ENCODE measurements around the gene NLE1. TPM values are rescaled to one million over a fixed set of nuclear protein-coding genes. Genes with fewer than 3 reads are reported as not detected.

The NLE1 gene
- polyA plus RNA-seq, 1 donor from 2014 or later: 30.8 TPM

- Histone ChIP-seq H4K20me1 (ENCODE audit: insufficient read depth) (no peaks in the 10 kb centered on the region), H2AFZ (ENCODE audit: low read depth, low read length) (no peak overlapping the region), H3K4me2 (ENCODE audit: low read length) (no peak overlapping the region), H3K27me3 (ENCODE audit: insufficient read depth, low read depth, low read length) (no peaks in the 10 kb centered on the region), H3K9ac (ENCODE audit: low read length) (no peak overlapping the region), H3K27ac (ENCODE audit: low read length) (no peak overlapping the region), H3K36me3 (ENCODE audit: insufficient read depth, low read length) (no peaks in the 10 kb centered on the region), H3K4me3 (ENCODE audit: low read length) (no peak overlapping the region), H3K79me2 (replicated peaks; ENCODE audit: insufficient read depth, low read length) (peaks cover under 1% of the 10 kb centered on the region), H3K9me2 (ENCODE audit: insufficient read depth, low read length) (no peaks in the 10 kb centered on the region), H3K9me3 (ENCODE audit: low read length) (no peaks in the 10 kb centered on the region), H3F3A (ENCODE audit: insufficient read depth, low read length, poor library complexity, severe bottlenecking) (no peaks in the 10 kb centered on the region)
- TF ChIP-seq EZH2 (IDR thresholded peaks at IDR 0.05; ENCODE audit: borderline replicate concordance, insufficient read depth, low read length, poor library complexity, severe bottlenecking) (no peak), REST (IDR thresholded peaks at IDR 0.05; ENCODE audit: borderline replicate concordance) (no peak), POLR2AphosphoS5 (IDR thresholded peaks at IDR 0.05) (no peak), SMC3 (conservative IDR thresholded peaks at IDR 0.05; ENCODE audit: poor library complexity) (no peak), RAD21 (conservative IDR thresholded peaks at IDR 0.05) (no peak), EP300 (conservative IDR thresholded peaks at IDR 0.05; ENCODE audit: poor library complexity, severe bottlenecking) (no peak), MXI1 (conservative IDR thresholded peaks at IDR 0.05; ENCODE audit: poor library complexity, severe bottlenecking) (no peak), TAF1 (IDR thresholded peaks at IDR 0.05; ENCODE audit: low read depth) (no peak), CTCF (IDR thresholded peaks at IDR 0.05; ENCODE audit: poor library complexity, severe bottlenecking) (no peak)
Measured at GRCh38 chr17:35079547-35080423, 62.3 kb downstream of the NLE1 start.

Small RNA genes lying within 50 kb of the gene (small RNA-seq; reads per million reads assigned to genes)
- 0 reads per million in 3 experiments for gene RNU6-840P

Other genes starting within 250 kb of the NLE1 start
- gene CCT6B, start 180.8 kb downstream of the NLE1 start, polyA plus RNA-seq: 0.84 and 2.1 TPM in 2 replicates
- 14.3 and 14.7 TPM in 2 replicates for gene ZNF830, start 180.8 kb downstream of the NLE1 start, polyA plus RNA-seq
- gene LIG3, start 161.8 kb downstream of the NLE1 start, polyA plus RNA-seq: 21.8 and 29.0 TPM in 2 replicates
- 6.6 and 7.0 TPM in 2 replicates for gene RFFL, start 78.6 kb downstream of the NLE1 start, polyA plus RNA-seq
- 13.8 and 19.0 TPM in 2 replicates for gene RAD51D, start 22.4 kb downstream of the NLE1 start, polyA plus RNA-seq
- not detected in 2 replicates for gene FNDC8, start 20.7 kb downstream of the NLE1 start, polyA plus RNA-seq
- gene UNC45B, start 5.5 kb upstream of the NLE1 start, polyA plus RNA-seq: not detected in 2 replicates
- gene SLC35G3, start 52.1 kb upstream of the NLE1 start, polyA plus RNA-seq: not detected in 2 replicates
- 2.1 and 2.5 TPM in 2 replicates for gene SLFN5, start 100.8 kb upstream of the NLE1 start, polyA plus RNA-seq
- gene SLFN11, start 231.3 kb upstream of the NLE1 start, polyA plus RNA-seq: not detected in 2 replicates

Measured in neural cell (in vitro differentiated cells).